ENCODE measurements around the gene ZNF579.

Gene ZNF579, protein sequence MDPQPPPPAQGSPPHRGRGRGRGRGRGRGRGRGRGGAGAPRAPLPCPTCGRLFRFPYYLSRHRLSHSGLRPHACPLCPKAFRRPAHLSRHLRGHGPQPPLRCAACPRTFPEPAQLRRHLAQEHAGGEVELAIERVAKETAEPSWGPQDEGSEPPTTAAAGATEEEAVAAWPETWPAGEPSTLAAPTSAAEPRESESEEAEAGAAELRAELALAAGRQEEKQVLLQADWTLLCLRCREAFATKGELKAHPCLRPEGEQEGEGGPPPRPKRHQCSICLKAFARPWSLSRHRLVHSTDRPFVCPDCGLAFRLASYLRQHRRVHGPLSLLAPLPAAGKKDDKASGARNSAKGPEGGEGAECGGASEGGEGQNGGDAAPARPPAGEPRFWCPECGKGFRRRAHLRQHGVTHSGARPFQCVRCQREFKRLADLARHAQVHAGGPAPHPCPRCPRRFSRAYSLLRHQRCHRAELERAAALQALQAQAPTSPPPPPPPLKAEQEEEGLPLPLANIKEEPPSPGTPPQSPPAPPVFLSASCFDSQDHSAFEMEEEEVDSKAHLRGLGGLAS

DNA sequence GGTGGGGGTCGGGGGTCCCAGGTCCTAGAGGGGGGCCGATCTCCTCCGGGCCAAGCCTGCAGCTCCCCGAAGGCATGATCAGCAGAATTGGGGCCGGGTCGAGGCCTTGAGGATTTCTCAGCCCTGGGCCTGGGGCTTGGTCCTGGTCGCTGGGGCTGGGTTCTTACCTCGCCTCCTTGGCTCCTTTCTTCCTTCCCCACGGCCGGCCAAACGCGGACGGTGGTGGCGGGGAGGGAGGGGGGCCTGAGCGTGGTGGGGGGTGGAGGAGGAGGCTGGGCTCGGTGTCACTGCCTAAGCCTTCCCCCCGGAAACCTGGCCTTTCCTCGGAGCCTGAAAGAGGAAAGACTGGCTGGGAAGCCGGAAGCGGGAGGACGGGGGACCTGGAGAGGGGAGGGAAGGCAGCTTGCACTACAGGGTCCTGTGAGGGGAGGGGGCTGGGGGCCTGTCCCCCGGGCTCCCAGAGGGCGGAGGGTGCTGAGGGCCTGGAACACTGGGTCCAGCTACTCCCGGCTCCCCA is at the start of gene ZNF579:
Gene ZNF579, minus strand, starts transcription at position 221 of the 517 bp plus-strand sequence. CDS start 1,209 bp downstream, outside the sequence.
- no peak for FAIRE-seq

DNA sequence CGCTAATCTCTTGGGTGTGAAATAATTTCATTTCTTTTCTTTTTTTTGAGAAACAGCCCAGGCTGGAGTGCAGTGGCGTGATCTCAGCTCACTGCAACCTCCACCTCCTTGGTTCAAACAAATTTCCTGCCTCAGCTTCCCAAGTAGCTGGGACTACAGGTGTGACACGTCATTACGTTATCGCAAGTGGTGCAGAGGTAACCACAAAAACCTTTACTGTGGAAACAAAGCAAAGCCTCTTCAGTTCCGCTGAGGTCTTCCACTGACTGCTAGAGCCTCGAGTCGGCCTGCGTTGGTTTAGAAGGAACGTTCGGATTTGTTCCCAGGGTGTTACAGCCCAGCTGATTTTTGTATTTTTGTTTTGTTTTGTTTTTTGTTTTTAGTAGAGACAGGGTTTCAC is 45.7 kb upstream of the ZNF579 start:
- FAIRE-seq = no peak

DNA sequence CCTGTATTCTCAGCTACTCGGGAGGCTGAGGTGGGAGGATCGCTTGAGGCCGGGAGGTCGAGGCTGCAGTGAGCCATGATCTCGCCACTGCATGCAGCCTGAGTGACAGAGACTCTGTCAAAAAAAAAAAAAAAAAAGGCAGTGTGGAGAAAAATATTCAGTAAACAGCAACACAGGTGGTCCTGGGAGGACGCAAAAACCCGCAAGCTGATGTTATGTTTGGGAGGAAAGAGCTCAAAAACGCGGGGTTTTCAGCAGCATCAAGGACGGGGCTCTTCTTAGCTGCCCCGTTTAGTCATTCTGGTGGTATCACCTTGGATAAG is 44.3 kb upstream of the ZNF579 start:
- no peak for FAIRE-seq

DNA sequence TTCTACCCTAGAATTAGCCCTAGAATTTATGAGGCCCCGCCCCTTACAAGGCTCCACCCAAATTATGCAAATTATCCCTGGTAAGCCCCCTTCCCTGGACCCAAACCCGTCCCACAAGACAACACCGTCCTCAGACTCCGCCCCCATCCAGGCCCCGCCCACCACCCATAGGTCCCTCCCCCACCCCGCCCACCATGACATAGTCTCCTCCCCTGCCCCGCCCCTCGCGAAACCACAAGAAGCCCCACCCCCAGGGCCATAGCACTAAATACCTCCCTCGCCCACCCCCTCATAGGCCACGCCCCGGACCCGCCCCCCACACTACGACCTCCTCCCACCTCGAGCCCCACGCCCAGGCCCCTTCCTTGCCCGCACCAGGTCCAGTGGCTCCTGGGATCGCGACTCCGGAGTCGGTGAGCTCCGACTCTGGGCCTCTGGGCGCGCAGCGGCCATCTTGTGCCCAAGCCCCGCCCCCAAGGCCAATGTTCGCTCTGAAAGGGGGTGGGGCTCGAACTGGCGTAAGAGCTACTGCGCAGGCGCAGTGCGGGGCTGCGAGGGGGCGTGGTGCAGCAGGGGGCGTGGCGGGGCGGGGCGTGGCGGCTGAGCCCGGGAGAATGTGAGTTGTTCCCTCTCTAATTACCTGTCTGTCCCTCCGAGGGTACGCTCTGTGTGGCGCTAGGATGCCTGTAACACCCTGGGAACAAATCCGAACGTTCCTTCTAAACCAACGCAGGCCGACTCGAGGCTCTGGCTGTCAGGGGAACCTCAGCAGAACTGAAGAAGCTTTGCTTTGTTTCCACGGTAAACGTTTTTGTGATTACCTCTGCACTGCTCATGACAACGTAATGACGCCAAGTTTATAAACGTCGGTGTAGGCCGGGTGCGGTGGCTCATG is 43.7 kb upstream of the ZNF579 start, which contains the start of gene ZNF784:
Gene ZNF784, minus strand, starts transcription at position 458 of the 895 bp plus-strand sequence. Its CDS starts 5 bp downstream, at position 453.
- FAIRE-seq = no peak

DNA sequence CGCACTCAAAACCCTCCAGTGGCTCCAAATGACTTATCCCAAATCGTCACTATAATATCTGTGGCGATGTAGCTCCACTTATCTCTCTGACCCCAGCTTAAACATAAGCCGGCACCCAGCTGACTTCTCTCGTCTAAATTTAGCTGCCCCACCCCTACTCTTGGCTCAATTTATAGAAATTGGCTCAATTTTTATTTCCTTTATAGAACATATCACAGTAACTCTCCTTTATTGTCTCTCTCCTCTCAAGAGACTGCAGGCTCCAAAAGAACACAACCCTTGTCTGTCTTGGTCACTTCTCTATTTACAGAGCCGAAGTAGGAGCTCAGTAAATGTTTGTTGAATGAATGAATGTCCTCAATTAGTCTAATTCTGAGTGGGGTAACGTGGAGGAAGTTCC is 42.9 kb upstream of the ZNF579 start:
- FAIRE-seq = no peak

DNA sequence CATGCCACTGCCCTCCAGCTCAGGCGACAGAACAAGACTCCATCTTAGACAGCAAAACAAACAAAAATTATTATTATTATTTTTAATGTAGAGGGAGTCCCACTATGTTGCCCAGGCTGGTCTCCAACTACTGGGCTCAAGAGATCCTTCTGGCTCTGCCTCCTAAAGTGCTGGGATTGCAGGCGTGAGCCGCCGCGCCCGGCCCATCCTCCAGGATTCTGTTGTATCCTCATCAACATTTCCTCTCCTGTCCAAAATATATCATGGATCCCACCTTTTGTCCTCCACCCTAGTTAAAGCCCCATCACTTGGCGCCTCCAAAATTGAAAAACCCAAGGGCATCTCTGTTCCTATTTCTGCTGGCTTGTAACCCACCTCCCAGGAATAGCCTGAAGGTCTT is 42.5 kb upstream of the ZNF579 start:
- FAIRE-seq = no peak

DNA sequence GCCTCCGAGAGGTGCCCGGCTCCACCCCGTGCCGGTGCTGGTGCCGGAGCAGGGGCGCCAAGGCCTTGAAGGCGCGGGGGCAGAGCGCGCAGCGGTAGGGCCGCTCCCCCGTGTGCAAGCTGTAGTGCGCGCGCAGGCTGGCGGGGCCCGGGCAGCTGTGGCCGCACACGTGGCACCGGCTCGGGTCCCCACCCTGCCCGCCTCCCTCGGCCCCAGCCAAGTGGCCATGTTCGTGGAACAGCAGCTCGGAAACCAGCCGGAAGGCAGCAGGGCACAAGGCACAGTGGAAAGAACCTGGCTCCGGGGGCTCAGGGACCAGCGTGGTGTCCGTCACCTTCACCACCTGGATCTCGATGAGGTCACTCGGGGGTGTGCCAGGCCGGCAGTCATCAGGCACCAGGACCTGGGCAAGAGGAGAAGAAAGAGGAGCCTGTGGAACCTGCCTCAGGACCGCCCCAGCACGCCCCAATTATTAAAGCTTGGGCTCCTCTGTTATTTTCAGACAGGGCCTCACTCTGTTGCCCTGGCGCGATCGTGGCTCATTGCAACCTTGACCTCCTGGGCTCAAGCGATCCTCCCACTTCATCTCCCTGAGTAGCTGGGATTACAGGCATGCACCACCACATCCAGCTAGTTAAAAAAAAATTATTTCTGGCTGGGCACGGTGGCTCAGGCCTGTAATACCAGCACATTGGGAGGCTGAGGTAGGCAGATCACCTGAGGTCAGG is 41.8 kb upstream of the ZNF579 start:
- FAIRE-seq = no peak

DNA sequence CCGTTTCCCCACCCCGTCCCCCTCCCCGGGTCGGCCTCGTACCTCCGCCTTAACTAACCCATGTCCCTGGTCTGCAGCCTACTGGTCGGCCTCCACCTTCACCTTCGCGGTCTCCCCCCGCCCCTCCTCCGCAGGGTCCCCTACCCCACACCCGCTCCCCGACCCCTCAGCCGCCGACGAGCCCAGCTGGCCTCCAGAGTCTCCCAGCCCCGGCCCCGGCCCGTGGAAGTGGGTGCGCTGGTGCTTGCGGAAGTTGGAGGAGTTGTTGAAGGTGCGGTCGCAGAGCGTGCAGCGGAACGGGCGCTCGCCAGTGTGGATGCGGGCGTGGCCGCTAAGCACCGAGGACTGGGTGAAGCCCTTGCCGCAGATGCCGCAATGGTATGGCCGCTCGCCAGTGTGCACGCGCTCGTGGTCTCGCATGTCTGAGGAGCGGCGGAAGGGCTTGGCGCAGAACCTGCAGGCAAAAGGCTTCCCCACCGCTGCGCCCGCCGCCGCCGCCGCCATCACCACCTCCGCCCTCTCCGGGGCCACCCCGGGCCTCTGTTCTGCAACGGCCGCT is 41.1 kb upstream of the ZNF579 start:
- no peak for FAIRE-seq

DNA sequence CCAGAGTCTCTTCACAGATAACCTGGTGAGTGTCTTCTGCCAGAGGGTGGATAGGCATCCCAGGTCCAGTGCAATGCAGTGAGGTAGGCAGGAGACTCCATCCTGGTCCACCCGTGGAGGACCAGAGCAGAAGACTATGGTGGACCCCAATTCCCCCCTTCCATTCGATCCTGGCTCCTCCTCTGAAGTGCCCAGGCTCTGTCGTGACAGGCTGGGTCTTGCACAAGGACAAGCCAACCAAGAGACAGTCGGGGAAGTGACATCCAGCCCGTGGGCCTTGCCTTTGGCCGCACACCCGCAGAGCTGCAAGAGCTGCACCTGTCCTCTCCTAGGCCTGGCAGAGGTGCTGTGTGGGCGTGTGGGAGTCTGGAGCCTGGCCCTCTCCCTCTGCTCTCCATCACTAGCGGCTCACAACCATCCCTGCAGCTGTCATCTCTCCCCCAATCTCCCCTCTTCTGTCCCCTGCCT is 40.6 kb upstream of the ZNF579 start:
- FAIRE-seq = no peak

DNA sequence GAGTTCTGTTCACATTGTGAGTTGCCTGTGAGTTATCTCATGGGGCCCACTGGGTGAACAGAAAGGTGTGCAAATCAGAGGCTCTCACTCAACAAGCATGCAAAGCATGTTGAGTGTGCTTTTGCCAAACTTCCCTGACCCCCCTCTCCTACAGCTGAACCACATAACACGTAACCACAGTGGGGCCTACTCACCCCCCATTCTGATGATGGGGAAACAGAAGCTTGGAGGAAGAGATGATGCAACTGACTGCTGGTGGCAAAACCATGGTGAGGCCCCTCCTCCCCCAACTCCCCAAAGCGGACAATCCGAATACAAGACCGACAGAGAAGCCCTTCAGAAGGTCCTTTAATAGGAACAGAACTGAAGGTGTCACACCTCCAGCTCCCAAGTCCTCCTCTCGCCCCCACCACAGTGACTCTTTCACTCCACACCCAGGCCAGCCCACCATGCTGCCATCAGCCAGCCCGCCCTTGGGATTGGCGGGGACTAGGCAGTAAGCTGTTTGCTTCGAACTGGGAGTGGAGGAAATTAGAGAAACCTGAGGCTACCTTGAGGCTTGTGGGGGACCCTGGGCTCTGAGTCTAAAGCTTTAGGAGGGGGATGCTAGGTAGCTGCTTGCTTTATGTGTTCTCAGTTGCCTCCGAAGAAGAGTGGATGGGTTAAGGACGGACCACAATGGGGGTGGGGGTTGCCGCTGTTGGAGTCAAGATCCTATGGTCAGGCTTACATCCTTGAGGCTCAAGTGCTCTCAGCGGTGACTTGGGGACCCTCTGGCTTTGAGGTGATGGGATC is 40.0 kb upstream of the ZNF579 start:
- no peak for FAIRE-seq

DNA sequence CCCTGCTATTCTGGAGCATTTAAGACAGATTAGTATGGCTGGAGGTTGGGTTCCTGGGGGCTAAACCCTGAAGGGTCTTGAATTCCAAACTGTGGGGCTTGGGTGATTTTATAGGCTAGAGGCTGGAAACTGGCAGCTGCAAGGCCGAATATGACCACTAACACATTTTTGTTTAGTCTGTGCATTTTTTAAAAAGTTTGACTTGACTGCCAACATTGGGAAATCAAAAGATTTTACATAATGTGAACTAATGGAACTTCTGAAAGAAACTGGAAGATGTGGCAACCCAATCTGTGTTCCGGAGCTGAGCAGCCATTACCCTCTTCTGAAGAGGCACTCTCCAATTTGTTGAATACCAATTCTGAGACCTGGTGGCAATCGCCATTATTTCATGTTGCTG is 38.6 kb upstream of the ZNF579 start:
- FAIRE-seq = no peak

DNA sequence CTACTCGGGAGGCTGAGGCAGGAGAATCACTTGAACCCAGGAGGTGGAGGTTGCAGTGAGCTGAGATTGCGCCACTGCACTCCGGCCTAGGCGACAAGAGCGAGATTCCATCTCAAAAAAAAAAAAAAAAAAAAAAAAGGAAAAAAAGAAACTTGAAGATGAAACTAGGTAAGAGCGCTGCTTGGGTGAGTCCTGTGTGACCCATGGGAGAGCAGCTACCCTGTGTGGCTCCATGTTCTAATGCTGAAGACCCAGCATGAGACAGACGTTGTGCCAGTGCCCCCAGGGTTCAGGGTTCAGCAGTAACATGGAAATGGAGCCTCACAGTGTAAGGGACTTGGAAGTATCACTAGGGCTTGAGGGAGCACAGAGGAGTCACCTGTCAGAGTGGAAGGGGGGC is 37.8 kb upstream of the ZNF579 start:
- no peak for FAIRE-seq

DNA sequence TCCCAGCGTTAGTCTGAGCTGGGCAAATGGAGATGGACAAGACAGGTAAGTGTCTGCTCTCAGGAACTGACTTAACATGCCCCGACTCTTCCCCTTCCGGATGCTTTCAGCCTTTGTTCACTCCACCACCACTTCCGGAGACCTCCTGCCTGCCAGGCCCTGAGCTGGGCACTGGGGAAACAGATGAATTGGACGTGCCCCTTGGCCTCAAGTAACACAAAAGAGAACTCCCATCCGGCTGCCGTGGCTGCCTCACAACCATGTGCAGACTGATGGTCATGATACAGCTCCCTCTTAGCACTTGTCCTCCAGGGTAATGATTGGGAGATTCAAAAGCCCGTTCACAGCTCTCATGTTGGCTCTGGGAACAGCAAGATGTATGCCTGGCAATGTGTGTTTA is 36.8 kb upstream of the ZNF579 start:
- FAIRE-seq = no peak

DNA sequence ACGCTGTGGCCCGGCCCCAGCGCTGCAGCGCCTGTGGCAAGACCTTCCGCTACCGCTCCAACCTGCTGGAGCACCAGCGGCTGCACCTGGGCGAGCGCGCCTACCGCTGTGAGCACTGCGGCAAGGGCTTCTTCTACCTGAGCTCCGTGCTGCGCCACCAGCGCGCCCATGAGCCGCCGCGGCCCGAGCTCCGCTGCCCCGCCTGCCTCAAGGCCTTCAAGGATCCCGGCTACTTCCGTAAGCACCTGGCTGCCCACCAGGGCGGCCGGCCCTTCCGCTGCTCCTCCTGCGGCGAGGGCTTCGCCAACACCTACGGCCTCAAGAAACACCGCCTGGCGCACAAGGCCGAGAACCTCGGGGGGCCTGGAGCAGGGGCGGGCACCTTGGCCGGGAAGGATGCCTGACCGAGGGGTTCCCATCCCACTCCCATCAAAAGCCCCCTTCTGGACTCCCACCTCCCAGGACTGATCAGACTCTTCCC is 35.8 kb upstream of the ZNF579 start:
- no peak for FAIRE-seq

DNA sequence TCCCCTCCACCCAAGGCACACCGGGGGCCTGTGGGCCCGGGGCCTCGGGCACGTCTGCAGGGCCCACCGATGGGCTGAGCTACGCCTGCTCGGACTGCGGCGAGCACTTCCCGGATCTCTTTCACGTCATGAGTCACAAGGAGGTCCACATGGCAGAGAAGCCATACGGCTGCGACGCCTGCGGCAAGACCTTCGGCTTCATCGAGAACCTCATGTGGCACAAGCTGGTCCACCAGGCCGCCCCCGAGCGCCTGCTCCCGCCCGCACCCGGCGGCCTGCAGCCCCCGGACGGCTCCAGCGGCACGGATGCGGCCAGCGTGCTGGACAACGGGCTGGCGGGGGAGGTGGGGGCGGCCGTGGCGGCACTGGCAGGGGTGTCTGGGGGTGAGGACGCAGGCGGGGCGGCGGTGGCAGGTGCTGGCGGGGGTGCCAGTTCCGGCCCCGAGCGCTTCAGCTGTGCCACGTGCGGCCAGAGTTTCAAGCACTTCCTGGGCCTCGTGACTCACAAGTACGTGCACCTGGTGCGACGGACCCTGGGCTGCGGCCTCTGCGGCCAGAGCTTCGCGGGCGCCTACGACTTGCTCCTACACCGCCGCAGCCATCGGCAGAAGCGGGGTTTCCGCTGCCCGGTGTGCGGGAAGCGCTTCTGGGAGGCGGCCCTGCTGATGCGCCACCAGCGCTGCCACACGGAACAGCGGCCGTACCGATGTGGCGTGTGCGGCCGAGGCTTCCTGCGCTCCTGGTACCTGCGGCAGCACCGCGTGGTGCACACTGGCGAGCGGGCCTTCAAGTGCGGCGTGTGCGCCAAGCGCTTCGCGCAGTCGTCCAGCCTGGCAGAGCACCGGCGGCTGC is 35.1 kb upstream of the ZNF579 start:
- FAIRE-seq = no peak

DNA sequence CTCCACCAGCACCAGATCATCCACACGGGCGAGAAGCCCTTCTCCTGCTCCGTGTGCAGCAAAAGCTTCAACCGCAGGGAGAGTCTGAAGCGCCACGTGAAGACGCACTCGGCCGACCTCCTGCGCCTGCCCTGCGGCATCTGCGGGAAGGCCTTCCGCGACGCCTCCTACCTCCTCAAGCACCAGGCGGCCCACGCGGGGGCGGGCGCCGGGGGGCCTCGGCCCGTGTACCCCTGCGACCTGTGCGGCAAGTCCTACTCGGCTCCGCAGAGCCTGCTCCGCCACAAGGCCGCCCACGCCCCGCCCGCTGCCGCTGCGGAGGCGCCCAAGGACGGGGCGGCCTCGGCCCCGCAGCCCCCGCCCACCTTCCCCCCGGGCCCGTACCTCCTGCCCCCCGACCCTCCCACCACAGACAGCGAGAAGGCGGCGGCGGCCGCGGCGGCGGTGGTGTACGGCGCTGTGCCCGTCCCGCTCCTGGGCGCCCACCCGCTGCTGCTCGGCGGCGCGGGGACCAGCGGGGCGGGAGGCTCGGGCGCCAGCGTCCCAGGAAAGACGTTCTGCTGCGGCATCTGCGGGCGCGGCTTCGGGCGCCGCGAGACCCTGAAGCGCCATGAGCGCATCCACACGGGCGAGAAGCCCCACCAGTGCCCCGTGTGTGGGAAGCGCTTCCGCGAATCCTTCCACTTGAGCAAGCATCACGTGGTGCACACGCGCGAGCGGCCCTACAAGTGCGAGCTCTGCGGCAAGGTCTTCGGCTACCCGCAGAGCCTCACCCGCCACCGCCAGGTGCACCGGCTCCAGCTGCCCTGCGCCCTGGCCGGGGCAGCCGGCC is 34.3 kb upstream of the ZNF579 start:
- no peak for FAIRE-seq

DNA sequence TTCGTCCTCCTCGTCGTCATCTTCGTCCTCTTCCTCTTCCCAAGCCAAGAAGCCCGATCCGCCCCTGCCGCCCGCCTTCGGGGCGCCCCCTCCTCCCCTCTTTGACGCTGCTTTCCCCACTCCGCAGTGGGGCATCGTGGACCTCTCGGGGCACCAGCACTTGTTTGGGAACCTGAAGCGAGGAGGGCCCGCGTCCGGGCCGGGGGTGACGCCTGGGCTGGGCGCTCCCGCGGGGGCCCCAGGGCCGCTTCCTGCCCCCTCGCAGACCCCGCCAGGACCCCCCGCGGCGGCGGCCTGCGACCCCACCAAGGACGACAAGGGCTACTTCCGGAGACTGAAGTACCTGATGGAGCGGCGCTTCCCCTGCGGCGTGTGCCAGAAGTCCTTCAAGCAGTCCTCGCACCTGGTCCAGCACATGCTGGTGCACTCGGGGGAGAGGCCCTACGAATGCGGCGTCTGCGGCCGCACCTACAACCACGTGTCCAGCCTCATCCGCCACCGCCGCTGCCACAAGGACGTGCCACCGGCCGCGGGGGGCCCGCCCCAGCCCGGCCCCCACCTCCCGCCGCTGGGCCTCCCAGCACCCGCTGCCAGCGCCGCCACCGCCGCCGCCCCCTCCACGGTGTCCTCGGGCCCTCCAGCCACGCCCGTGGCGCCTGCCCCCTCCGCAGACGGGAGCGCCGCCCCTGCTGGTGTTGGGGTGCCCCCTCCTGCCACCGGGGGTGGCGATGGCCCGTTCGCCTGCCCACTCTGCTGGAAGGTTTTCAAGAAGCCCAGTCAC is 33.5 kb upstream of the ZNF579 start:
- no peak for FAIRE-seq

DNA sequence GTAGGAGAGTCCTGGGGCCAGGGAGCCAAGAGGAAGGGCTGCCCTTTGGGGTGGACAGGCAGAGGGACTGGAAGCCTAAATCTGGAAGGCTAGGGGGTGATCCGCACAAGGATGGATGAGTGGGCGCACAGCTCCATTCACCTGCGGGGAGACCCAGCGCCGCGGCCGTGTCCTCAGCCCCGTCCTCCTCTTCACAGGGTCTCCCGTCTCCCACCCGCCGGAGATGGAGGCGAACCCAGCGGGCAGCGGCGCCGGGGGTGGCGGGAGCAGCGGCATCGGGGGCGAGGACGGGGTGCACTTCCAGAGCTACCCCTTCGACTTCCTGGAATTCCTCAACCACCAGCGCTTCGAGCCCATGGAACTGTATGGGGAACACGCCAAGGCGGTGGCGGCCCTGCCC is 32.7 kb upstream of the ZNF579 start:
- no peak for FAIRE-seq
